CD4-positive, alpha-beta T cell treated with Interleukin-10 for 1 hour (primary cell): ENCODE measurements around the gene SLC35E3.
A peak's percentile ranks its signal among the peaks of the same experiment; 100 is the strongest.

Source experiments
- DNase-seq: peaks from one replicate; pipeline ENCODE4 v3.0.0-alpha.2; 2020

SLC35E3 gene

DNA sequence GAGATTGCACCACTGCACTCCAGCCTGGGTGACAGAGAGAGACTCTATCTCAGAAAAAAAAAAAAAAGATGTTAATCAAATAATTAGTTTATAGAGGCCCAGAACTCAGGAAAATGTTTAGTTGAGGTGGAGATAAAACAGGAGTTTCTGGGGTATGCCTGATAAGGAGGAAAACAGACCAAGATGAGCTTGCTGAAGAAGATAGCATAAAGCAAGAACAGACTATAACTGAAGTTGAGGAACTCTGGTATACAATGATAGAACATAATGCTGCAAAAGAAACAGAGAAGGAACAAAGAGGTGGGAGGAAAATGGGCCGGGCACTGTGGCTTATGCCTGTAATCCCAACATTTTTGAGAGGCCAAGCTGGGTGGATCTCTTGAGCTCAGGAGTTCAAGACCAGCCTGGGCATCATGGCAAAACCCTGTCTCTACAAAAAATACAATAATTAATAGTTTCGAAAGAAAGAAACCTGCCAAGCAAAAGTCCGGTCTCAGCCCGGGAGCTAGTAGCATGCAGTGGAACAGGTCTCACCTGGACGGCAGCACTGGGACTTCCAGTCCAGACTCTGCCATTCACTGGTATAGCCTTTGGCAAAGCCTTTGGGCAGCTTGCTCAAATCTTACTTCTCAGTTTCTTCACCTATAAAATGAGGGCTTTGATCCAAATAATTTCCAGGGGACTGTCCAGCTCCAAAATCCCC is 25.4 kb downstream of the SLC35E3 start:
- no peak for DNase-seq

GRCh38 chr12:68772714-68773113 is 26.7 kb downstream of the SLC35E3 start:
- DNase-seq = no peak

GRCh38 chr12:68773582-68773981 is 27.6 kb downstream of the SLC35E3 start:
- no peak for DNase-seq

- DNase-seq = no peak
Observed at GRCh38 chr12:68775121-68775630, 29.2 kb downstream of the SLC35E3 start.

- no peak for DNase-seq
Observed at GRCh38 chr12:68776976-68777610, 31.1 kb downstream of the SLC35E3 start.

DNA sequence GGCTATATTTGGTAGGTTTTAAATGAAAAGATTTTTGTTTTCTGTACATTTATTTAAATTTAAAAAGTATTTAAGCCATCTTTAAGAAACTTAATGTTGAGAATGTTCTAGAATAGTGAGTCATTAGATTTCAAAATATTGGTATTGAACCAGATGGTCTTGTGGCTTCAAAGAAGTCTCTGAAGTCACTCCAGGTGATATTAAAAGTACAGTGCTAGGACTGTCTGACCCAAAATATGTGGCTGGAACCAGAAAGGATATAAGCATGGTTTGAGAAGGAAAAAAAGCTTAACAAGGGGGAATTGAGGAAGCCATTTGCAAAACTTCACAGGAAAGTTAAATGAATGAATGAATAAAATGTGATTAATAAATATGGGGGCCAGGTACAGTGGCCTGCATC is 33.3 kb downstream of the SLC35E3 start:
- no peak for DNase-seq

DNA sequence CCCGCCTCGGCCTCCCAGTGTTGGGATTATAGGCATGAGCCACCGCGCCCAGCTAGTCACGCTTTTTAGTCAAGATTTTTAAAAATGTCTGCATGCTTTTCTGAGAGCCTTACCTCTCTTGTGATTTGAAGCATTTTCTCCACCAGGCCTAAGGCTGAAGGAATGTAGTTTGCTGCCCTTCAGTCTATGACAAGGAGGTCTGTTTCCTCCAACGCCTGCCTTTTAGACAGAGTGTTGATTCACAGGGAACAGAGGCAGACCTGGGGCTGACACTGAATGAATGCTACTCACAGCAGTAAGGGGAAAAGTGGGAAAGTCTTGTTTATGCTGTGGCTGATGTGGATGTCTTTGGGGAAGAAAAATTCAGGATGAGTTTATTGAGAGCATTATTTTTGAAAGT is 34.8 kb downstream of the SLC35E3 start:
- no peak for DNase-seq

- no peak for DNase-seq
Observed at GRCh38 chr12:68781728-68782127, 35.8 kb downstream of the SLC35E3 start.

DNA sequence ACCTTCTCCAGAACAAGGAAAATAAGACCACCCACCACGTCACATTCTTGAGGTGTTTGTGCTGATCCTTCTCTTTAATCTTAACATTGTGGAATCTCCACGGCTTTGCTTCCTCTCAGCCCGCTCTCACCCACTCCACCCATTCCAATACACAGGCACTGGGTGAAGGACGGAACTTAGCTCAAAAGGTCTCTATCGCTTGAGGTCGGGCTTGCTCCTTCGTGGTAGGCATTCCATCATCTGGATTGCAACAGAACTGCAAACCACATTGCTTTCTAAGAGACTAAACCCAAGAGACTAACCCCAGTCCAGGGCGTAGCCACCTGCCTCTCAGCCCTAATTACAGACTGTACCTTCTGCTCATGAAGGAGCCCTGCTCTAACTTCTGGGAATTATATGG is 38.0 kb downstream of the SLC35E3 start:
- DNase-seq = no peak

DNA sequence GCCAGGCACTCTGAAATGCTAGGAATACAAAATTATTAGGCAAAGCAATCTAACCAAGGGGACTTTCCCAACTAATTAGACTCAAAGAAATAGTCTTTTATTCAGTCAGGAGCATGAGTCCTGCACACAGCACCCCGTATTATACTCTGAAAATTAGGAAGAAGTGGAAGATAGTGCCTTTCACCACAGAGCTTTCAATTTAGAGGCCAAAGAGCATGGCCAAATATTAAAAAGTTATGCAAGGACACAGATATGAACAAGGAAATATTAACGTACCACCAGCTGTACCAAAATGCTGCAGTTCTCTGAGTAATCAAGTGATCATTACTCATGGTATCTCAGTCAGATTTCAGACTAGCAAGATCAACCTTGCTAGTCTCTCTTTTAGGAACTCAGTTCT is 39.4 kb downstream of the SLC35E3 start:
- DNase-seq = no peak

DNA sequence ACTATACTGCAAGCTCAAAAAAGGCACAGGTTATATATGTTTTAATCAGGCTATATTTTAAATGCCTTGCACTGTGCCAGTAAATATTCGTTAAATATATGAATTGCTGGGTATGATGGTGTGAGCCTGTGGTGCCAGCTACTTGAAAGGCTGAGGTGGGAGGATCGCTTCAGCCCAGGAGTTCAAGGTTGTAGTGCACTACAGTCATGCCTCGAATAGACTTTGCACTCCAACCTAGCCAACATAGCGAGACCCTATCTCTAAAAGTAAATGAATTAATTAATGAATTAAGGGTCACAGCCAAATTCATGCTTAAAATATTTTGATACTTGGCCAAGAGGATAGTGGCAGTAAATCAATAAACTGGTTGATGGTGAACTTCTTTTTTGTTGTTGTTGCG is 39.8 kb downstream of the SLC35E3 start:
- no peak for DNase-seq

GRCh38 chr12:68786929-68787328 is 41.0 kb downstream of the SLC35E3 start:
- no peak for DNase-seq

DNA sequence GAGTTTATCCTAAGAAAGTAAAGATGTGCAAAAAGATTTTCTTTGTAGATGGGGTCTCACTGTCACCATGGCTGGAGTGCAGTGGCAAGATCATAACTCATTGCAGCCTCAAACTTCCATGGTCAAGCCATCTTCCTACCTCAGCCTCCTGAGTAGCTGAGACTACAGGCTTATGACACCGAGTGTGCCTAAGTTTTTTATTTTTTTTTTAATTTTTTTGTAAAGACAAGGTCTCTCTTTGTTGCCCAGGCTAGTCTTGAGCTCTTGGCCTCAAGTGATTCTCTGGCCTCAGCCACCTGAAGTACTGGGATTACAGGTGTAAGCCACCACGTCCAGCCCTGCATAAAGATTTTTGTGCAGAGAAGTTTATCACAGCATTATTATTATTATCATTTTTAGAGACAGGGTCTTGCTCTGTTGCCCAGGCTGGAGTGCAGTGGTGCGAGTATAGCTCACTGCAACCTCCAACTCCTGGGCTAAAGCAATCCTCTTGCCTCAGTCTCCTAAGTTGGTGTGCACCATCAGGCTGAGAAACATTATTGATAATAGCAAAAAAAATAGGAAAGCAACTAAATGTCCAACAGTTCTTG is 42.7 kb downstream of the SLC35E3 start:
- DNase-seq = no peak

GRCh38 chr12:68789144-68789878 is 43.3 kb downstream of the SLC35E3 start:
- DNase-seq = no peak

DNA sequence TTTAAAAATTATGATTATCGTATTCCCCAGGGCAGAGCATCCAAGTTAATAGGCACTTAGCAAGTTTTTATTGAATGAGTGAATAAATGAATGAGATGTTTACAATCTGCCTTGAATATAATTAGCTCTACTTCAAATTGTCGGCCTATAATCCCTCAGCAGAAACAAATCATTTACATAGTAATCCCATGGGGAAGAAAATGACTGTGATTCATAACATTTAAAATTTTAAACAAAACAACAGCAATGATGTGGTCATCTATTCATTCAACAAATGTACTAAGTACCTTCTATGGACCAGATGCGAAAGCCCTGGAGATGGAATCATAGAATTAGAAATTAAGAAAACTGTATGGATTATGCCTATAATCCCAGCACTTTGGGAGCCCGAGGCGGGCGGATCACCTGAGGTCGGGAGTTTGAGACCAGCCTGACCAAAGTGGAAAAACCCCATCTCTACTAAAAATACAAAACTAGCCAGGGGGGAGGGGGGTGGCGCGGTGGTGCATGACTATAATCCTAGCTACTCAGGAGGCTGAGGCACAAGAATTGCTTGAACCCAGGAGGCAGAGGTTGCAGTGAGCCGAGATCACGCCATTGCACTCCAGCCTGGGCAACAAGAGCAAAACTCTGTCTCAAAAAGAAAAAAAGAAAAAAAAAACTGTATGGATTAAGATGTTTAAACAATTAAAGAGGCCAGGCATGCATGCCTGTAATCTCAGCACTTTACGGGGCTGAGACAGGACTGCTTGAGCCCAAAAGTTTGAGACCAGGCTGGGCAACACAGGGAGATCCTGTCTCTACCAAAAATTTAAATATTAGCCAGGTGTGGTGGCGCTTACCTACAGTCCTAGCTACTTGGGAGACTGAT is 44.3 kb downstream of the SLC35E3 start:
- DNase-seq = no peak

- DNase-seq = no peak
Observed at GRCh38 chr12:68790952-68791234, 44.9 kb downstream of the SLC35E3 start.

GRCh38 chr12:68791897-68792481 is 46.0 kb downstream of the SLC35E3 start:
- no peak for DNase-seq

- DNase-seq = peak; percentile 66
Observed at GRCh38 chr12:68792952-68793351, 47.0 kb downstream of the SLC35E3 start.

DNA sequence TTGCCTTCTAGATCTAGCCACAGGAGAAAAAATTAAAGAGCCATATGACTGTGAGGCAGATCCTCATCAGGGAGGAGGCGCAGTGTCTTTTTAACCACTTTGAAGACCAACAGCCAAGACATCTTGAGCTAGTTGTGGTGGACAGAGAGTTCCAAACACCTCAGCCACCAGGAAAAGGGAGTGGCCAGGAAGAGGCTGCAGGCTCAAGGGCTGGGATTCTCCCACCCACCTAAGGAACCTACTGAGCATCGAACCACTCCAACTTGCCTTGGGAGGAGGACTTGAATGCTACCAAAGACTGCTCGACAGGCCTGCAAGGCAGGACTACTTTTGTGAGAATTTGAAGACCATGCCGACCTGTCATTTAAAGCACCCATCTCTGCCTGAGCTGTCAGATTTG is 47.5 kb downstream of the SLC35E3 start:
- DNase-seq = no peak

DNA sequence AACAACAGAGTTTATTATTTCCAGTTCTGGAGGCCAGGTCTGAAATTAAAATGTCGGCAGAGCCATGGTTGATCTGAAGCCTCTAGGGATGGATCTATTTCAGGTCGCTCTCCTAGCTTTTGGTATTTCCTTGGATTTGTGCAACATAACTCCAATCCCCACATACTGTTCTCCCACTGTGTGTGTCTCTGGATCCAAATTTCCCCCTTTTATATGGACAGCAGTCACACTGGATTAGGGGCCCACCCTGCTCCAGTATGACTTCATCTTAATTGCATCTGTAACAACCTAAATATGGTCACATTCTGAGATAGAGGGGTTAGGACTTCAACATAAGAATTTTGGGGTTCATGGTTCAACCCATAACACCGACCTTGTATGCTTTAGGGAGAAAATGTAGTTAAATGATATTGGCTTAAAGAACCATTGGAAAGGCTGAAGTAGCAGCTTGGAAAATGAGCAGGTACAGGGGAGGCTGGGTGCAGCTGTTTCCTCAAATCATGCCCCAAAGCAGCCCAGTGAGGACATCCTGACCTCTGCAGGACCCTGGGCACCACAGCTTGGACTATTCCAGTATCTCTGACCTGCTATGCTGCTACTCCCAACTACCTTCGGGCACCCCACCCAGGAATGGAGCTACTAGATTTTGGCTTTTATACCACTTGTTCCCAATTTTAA is 48.1 kb downstream of the SLC35E3 start:
- no peak for DNase-seq

- DNase-seq = no peak
Observed at GRCh38 chr12:68794653-68795251, 48.8 kb downstream of the SLC35E3 start.
